Left ventricle myocardium inferior (tissue), 1 donor: ENCODE measurements around the gene ZNF280A. TPM values are rescaled to one million over a fixed set of nuclear protein-coding genes. Genes with fewer than 3 reads are reported as not detected.

Source experiments
- DNase-seq: peaks from one replicate; pipeline ENCODE4 v3.0.0-alpha.2; 2020
- H3K27ac ChIP-seq: fragments of 200-600 bp; replicated peaks from 2 replicates; pipeline ENCODE4 v1.8.0; 2021
- H3K27me3 ChIP-seq: fragments of 200-600 bp; 2 replicates; pipeline ENCODE4 v1.8.0; 2021; ENCODE audit warnings: low read depth
- H3K36me3 ChIP-seq: fragments of 200-600 bp; 2 replicates; pipeline ENCODE4 v1.8.0; 2021
- H3K4me1 ChIP-seq: fragments of 200-600 bp; 2 replicates; pipeline ENCODE4 v1.8.0; 2021
- H3K4me3 ChIP-seq: fragments of 200-600 bp; 2 replicates; pipeline ENCODE4 v1.8.0; 2021; ENCODE audit warnings: mild to moderate bottlenecking, moderate library complexity
- H3K9me3 ChIP-seq: fragments of 200-600 bp; replicated peaks from 2 replicates; pipeline ENCODE4 v1.8.0; 2021
- CTCF ChIP-seq: fragments of 200-600 bp; IDR thresholded peaks from 2 replicates; pipeline ENCODE4 v1.8.0; 2021; ENCODE audit warnings: antibody characterized with exemption, mild to moderate bottlenecking, borderline replicate concordance
- intact Hi-C: fragments of 100-400 bp; cut with micrococcal nuclease; formaldehyde crosslinking; loops from one replicate; pipeline ENCODE4 v1.11.0; 2022
- total RNA-seq: library from RNA; stranded (reverse); fragmentation: NEBNext Ultra II Directional; extraction: Animal tissue kit (Norgen Biotek cat#: 25700); gene quantifications from one replicate; pipeline ENCODE4 v1.2.1, GENCODE V29; 2021
- donor health status: DM: no; HTN: yes; CAD: no; lungs with severe emphysema.

The ZNF280A gene
- total RNA-seq, 1 donor from 2014 or later = not detected

DNA sequence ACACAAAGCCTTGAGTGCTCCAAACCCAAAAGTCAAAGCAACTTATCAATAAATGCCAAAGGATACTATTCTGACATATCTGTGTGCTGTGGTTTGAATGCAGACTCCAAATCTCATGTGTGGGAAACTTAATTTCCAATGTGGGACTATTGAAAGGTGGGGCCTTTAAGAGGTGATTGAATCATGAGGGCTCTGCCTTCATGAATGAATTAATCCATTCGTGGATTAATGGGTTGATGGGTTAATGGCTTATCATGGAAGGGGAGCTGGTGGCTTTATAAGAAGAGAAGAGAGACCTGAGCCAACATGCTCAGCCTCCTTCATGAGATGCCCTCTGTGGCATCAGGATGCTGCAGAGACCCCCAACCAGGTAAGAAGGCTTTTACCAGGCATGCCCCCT lies 16.8 kb upstream of the ZNF280A start:
- H3K9me3 ChIP-seq = peaks cover 9% of the 10 kb centered on the region
- H3K4me1 ChIP-seq = no peaks in the 10 kb centered on the region
- no peak overlapping the region for H3K4me3 ChIP-seq
- H3K27me3 ChIP-seq = peaks cover 55% of the 10 kb centered on the region
- intact Hi-C loops = no loop called here
- no peaks in the 10 kb centered on the region for H3K36me3 ChIP-seq
- no peak for DNase-seq
- TF ChIP-seq CTCF = no peak
- H3K27ac ChIP-seq = no peak overlapping the region

GRCh38 chr22:22536515-22536914 lies 16.4 kb upstream of the ZNF280A start:
- Histone ChIP-seq H3K27me3 (peaks cover 51% of the 10 kb centered on the region), H3K4me1 (no peaks in the 10 kb centered on the region), H3K9me3 (peaks cover 9% of the 10 kb centered on the region), H3K36me3 (no peaks in the 10 kb centered on the region), H3K4me3 (no peak overlapping the region), H3K27ac (no peak overlapping the region)
- intact Hi-C loops = no loop called here
- DNase-seq = no peak
- no peak for TF ChIP-seq CTCF

DNA sequence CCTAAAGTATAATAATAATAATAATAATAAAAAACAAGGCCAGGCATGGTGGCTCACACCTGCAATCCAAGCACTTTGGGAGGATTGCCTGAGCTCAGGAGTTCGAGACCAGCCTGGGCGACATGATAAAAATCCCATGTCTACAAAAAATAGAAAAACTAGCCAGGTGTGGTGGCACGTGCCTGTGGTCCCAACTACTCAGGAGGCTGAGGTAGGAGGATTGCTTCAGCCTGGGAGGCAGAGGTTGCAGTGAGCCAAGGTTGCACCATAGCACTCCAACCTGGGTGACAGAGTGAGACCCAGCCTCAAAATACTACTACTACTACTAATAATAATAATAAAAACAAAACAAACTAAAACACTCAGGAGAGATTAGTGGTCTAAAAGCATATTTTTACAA lies 15.6 kb upstream of the ZNF280A start:
- intact Hi-C loops = no loop called here
- no peak for TF ChIP-seq CTCF
- no peak for DNase-seq
- Histone ChIP-seq H3K27ac (no peak overlapping the region), H3K4me3 (no peak overlapping the region), H3K27me3 (peaks cover 43% of the 10 kb centered on the region), H3K36me3 (no peaks in the 10 kb centered on the region), H3K4me1 (no peaks in the 10 kb centered on the region), H3K9me3 (peaks cover 9% of the 10 kb centered on the region)

- Histone ChIP-seq H3K4me3 (no peak overlapping the region), H3K36me3 (no peaks in the 10 kb centered on the region), H3K27ac (no peak overlapping the region), H3K9me3 (peaks cover under 1% of the 10 kb centered on the region), H3K4me1 (no peaks in the 10 kb centered on the region), H3K27me3 (peaks cover 34% of the 10 kb centered on the region)
- no peak for TF ChIP-seq CTCF
- DNase-seq = no peak
- intact Hi-C loops = no loop called here
These were observed 14.7 kb upstream of the ZNF280A start for GRCh38 chr22:22534604-22535415.

DNA sequence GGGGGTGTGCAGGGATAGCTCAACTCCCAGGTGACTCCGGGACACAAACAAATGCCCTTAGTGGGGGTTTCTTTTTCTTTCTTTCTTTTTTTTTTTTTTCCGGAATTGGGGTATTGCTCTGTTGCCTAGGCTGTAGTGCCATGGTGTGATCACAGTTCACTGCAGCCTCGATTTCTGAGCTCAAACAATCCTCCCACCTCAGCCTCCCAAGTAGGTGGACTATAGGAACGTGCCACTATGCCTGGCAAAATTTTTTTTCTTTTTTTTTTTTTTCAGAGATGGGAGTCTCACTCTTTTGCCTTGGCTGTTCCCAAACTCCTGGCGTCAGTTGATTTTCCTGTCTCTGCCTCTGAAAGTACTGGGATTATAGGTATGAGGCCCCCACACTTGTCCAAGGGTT lies 13.8 kb upstream of the ZNF280A start:
- no peaks in the 10 kb centered on the region for H3K4me1 ChIP-seq
- H3K4me3 ChIP-seq = no peak overlapping the region
- intact Hi-C loops = no loop called here
- H3K36me3 ChIP-seq = no peaks in the 10 kb centered on the region
- no peaks in the 10 kb centered on the region for H3K9me3 ChIP-seq
- no peak for DNase-seq
- H3K27ac ChIP-seq = no peak overlapping the region
- TF ChIP-seq CTCF = no peak
- H3K27me3 ChIP-seq = peaks cover 35% of the 10 kb centered on the region
